Smooth muscle cell (in vitro differentiated cells): ENCODE measurements around the gene KCNC2. TPM values are rescaled to one million over a fixed set of nuclear protein-coding genes. Genes with fewer than 3 reads are reported as not detected.

Experiments
- DNase-seq: peaks from one replicate; lab custom pipeline; 2025; ENCODE audit not compliant: unreplicated experiment; lab: John Stamatoyannopoulos, UW
- H2AFZ ChIP-seq: fragments of 200-600 bp; sonication (generic); 2 replicates; pipeline ENCODE4 v1.6.0; 2016; ENCODE audit warnings: antibody characterized with exemption, low read depth, mild to moderate bottlenecking
- H3F3A ChIP-seq: fragments of 200-600 bp; sonication (generic); 2 replicates; pipeline ENCODE4 v1.6.0; 2017; ENCODE audit warnings: antibody characterized with exemption, low read depth
- H3K27ac ChIP-seq: fragments of 200-600 bp; sonication (generic); 2 replicates; pipeline ENCODE4 v1.5.1; 2016; ENCODE audit warnings: low read depth, mild to moderate bottlenecking
- H3K27me3 ChIP-seq: fragments of 200-600 bp; sonication (generic); 2 replicates; pipeline ENCODE4 v1.6.1; 2016; ENCODE audit warnings: low read depth, mild to moderate bottlenecking
- H3K36me3 ChIP-seq: fragments of 200-600 bp; sonication (generic); 2 replicates; pipeline ENCODE4 v1.5.1; 2016; ENCODE audit warnings: low read depth
- H3K4me1 ChIP-seq: fragments of 200-600 bp; sonication (generic); 2 replicates; pipeline ENCODE4 v1.5.1; 2016; ENCODE audit warnings: low read depth
- H3K4me2 ChIP-seq: fragments of 200-600 bp; sonication (generic); 2 replicates; pipeline ENCODE4 v1.6.0; 2016; ENCODE audit warnings: mild to moderate bottlenecking
- H3K4me3 ChIP-seq: fragments of 200-600 bp; sonication (generic); 2 replicates; pipeline ENCODE4 v1.5.1; 2016; ENCODE audit warnings: mild to moderate bottlenecking
- H3K79me2 ChIP-seq: fragments of 200-600 bp; sonication (generic); 2 replicates; pipeline ENCODE4 v1.6.0; 2016; ENCODE audit warnings: low read depth, mild to moderate bottlenecking
- H3K9ac ChIP-seq: fragments of 200-600 bp; sonication (generic); 2 replicates; pipeline ENCODE4 v1.6.0; 2016; ENCODE audit warnings: low read depth
- H3K9me3 ChIP-seq: fragments of 200-600 bp; sonication (generic); replicated peaks from 2 replicates; pipeline ENCODE4 v1.5.1; 2016; ENCODE audit warnings: low read depth
- H4K20me1 ChIP-seq: fragments of 200-600 bp; sonication (generic); 2 replicates; pipeline ENCODE4 v1.6.0; 2016; ENCODE audit warnings: low read depth
- WGBS: methylation state at CpG from one replicate; pipeline ENCODE4 v1.1.7; 2016; ENCODE audit warnings: low lambda C conversion rate; 5-methylcytosine and 5-hydroxymethylcytosine counted together
- polyA plus RNA-seq: library from polyadenylated mRNA; unstranded; fragments of >200 nt; fragmentation: Nextera tagmentation; extraction: Ambion mirVana; gene quantifications from 2 replicates; pipeline ENCODE4 v1.2.1, GENCODE V29; 2016
- total RNA-seq: library from RNA; depleted of rRNA; stranded (reverse); fragments of >200 nt; gene quantifications from 2 replicates; pipeline ENCODE4 v1.2.3, GENCODE V29; 2014
- TF ChIP-seq, protein P1 (sequence below): fragments of 200-600 bp; sonication (generic); IDR thresholded peaks from 2 replicates; pipeline ENCODE4 v1.5.1; 2017; ENCODE audit warnings: borderline replicate concordance, mild to moderate bottlenecking, antibody characterized with exemption; ENCODE audit not compliant: insufficient read depth, poor library complexity, severe bottlenecking

Gene KCNC2
- not detected in 2 replicates for total RNA-seq
- polyA plus RNA-seq, result not detected in 2 replicates

DNA sequence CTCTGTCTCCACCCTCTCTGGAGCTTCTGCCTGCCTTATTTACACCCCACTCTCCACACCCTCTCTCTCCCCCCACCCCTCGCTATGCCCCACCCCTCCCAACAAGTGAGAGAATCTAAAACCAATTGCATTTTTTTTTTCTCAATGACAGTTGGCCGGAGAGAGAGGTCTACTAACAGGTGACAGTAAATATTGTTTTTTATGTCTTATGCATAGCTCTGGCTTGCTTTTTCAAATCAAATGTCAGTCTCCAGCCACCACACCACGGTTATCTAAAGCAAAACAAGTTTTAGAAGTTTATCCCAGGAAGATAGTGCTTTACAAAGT lies at the start of gene KCNC2:
TSS of gene KCNC2 (minus strand) at position 28 of the 327 bp plus-strand sequence.
- H3K36me3 ChIP-seq, result no peaks in the 10 kb centered on the region
- H4K20me1 ChIP-seq, result no peaks in the 10 kb centered on the region
- no peaks in the 10 kb centered on the region for H3K4me1 ChIP-seq
- no peaks in the 10 kb centered on the region for H3K9me3 ChIP-seq
- peaks cover 64% of the 10 kb centered on the region for H3K27me3 ChIP-seq
- no peaks in the 10 kb centered on the region for H3K79me2 ChIP-seq
- H2AFZ ChIP-seq, result no peak within 1 kb of the TSS
- no peak within 1 kb of the TSS for H3K27ac ChIP-seq
- H3K4me3 ChIP-seq, result peak within 1 kb of the TSS; percentile 34
- no peaks in the 10 kb centered on the region for H3F3A ChIP-seq
- WGBS, result 61% methylated on average over 3 of the region's 3 CpGs
- TF ChIP-seq, protein P1, sequence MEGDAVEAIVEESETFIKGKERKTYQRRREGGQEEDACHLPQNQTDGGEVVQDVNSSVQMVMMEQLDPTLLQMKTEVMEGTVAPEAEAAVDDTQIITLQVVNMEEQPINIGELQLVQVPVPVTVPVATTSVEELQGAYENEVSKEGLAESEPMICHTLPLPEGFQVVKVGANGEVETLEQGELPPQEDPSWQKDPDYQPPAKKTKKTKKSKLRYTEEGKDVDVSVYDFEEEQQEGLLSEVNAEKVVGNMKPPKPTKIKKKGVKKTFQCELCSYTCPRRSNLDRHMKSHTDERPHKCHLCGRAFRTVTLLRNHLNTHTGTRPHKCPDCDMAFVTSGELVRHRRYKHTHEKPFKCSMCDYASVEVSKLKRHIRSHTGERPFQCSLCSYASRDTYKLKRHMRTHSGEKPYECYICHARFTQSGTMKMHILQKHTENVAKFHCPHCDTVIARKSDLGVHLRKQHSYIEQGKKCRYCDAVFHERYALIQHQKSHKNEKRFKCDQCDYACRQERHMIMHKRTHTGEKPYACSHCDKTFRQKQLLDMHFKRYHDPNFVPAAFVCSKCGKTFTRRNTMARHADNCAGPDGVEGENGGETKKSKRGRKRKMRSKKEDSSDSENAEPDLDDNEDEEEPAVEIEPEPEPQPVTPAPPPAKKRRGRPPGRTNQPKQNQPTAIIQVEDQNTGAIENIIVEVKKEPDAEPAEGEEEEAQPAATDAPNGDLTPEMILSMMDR, result no peak
- H3K4me2 ChIP-seq, result peak within 1 kb of the TSS; percentile 86
- no peak for DNase-seq
- no peak within 1 kb of the TSS for H3K9ac ChIP-seq

DNA sequence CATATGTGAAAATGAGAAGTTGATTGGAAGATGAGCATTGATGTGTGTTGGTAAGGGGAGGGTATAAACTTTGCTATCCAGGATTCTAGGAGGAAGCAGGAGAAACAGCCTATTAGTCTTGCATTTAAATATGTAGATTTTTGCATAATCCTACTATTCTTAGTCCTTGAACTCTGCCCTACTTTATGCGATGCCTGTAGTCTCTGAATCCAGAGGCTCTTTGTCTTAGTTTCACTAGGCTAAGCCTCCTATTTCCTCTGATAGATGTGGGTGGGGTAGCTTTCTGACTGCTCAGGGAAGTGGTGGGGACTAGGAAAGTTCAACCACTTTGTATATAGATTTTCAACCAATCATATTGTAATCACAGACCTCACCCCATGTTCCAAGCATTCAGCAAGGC lies 49.5 kb upstream of the KCNC2 start:
- Histone ChIP-seq H3F3A (no peaks in the 10 kb centered on the region), H2AFZ (no peak overlapping the region), H3K27ac (no peak overlapping the region), H3K79me2 (no peaks in the 10 kb centered on the region), H3K9me3 (no peaks in the 10 kb centered on the region), H4K20me1 (no peaks in the 10 kb centered on the region), H3K36me3 (no peaks in the 10 kb centered on the region), H3K4me3 (no peak overlapping the region), H3K4me1 (no peaks in the 10 kb centered on the region), H3K4me2 (no peak overlapping the region), H3K27me3 (no peaks in the 10 kb centered on the region), H3K9ac (no peak overlapping the region)
- 46% methylated on average over 1 of the region's 1 CpG for WGBS
- TF ChIP-seq, protein P1, result no peak
- no peak for DNase-seq

DNA sequence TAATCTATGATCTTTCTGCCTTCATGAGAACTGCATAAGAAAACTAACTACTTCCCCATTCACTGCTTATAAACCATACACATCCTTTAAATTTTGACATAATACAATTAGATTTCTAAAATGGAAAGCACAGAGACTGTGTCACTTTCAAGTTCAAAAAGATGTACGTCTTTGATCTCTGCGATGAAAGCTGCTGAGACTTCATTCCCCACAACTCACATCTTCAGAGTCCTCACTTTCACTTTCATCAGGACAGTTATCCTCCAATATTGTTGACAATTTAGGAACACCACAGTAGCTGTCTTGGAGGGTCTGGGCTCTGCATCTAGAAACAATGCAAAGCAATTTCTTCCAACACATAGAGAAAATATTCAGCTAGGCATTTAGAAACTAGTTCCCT lies 47.9 kb upstream of the KCNC2 start:
- H3K4me3 ChIP-seq, result no peak overlapping the region
- no peak overlapping the region for H3K27ac ChIP-seq
- no peaks in the 10 kb centered on the region for H3K79me2 ChIP-seq
- TF ChIP-seq, protein P1, result no peak
- H3K27me3 ChIP-seq, result no peaks in the 10 kb centered on the region
- H3K9ac ChIP-seq, result no peak overlapping the region
- H3K36me3 ChIP-seq, result no peaks in the 10 kb centered on the region
- H2AFZ ChIP-seq, result no peak overlapping the region
- no peak for DNase-seq
- no peak overlapping the region for H3K4me2 ChIP-seq
- no peaks in the 10 kb centered on the region for H3K4me1 ChIP-seq
- H3K9me3 ChIP-seq, result no peaks in the 10 kb centered on the region
- H4K20me1 ChIP-seq, result no peaks in the 10 kb centered on the region
- no peaks in the 10 kb centered on the region for H3F3A ChIP-seq
- 92% methylated on average over 2 of the region's 2 CpGs for WGBS

DNA sequence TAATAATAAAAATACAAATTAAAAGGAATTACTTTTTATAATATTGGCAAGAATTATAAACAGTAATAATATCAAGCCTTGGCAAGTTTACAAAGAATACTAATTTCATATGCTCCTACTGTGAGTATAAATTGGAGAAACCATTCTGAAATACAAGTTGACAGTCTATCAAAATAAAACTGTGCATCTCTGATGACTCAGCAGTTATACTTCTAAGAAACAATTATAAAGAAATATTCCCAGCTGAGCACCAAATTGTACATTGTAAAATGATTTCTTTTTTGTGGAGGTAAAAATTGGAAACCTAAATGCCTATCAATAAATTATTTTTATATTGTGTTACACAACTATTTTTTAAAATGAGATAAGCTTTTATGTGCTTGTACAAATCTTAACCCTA lies 35.5 kb upstream of the KCNC2 start:
- H3K9ac ChIP-seq, result no peak overlapping the region
- H3K27me3 ChIP-seq, result no peaks in the 10 kb centered on the region
- H2AFZ ChIP-seq, result no peak overlapping the region
- no peaks in the 10 kb centered on the region for H4K20me1 ChIP-seq
- H3K4me1 ChIP-seq, result no peaks in the 10 kb centered on the region
- H3K36me3 ChIP-seq, result no peaks in the 10 kb centered on the region
- no peaks in the 10 kb centered on the region for H3F3A ChIP-seq
- H3K79me2 ChIP-seq, result no peaks in the 10 kb centered on the region
- DNase-seq, result no peak
- H3K4me3 ChIP-seq, result no peak overlapping the region
- no peak overlapping the region for H3K4me2 ChIP-seq
- no peak overlapping the region for H3K27ac ChIP-seq
- TF ChIP-seq, protein P1, result no peak
- H3K9me3 ChIP-seq, result peaks cover 3% of the 10 kb centered on the region
